Panc1 (cell line): ENCODE results near the gene PRKCQ. TPM values are rescaled to one million over a fixed set of nuclear protein-coding genes. Genes with fewer than 3 reads are reported as not detected.

ENCODE experiments used
- ATAC-seq: fragments of 200-7000 bp; cut with Tn5 transposase; 2 replicates; pipeline ENCODE4 v1.9.1; 2020; ENCODE audit warnings: mild to moderate bottlenecking, moderate library complexity
- BruUV-seq: library from RNA; stranded (reverse); fragments of 400-500 nt; replicated peaks from 2 replicates; lab custom pipeline; 2021; lab: Mats Ljungman, UMichigan
- CTCF ChIA-PET: fragments of 300-600 bp; sonication (Branson Sonifier 250); formaldehyde crosslinking; loops from one replicate; lab custom pipeline; 2022; ENCODE audit warnings: antibody characterized with exemption; lab: Charles Lee
- POLR2A ChIA-PET: fragments of 300-600 bp; sonication (Branson Sonifier 250); formaldehyde crosslinking; loops from one replicate; lab custom pipeline; 2022; ENCODE audit warnings: antibody characterized with exemption; lab: Charles Lee
- DNase-seq: peaks from one replicate; pipeline ENCODE4 v3.0.0-alpha.2; 2010; ENCODE audit warnings: low read depth, low spot score
- H3K27ac ChIP-seq: 2 replicates; pipeline ENCODE4 v1.5.1; 2011; ENCODE audit warnings: mild to moderate bottlenecking, low read length, inconsistent platforms
- H3K27me3 ChIP-seq: fragments of 200-500 bp; sonication (Bioruptor generic); 2 replicates; pipeline ENCODE4 v1.6.0; 2014; ENCODE audit warnings: low read length, inconsistent platforms; ENCODE audit not compliant: control insufficient read depth, insufficient read depth
- H3K36me3 ChIP-seq: fragments of 200-500 bp; sonication (Bioruptor generic); 2 replicates; pipeline ENCODE4 v1.5.1; 2014; ENCODE audit warnings: inconsistent platforms, mild to moderate bottlenecking, low read length, moderate library complexity; ENCODE audit not compliant: control insufficient read depth, insufficient read depth
- H3K4me1 ChIP-seq: 2 replicates; pipeline ENCODE4 v1.5.1; 2011; ENCODE audit warnings: inconsistent platforms, mild to moderate bottlenecking, low read length, moderate library complexity; ENCODE audit not compliant: control insufficient read depth, insufficient read depth
- H3K4me3 ChIP-seq, 2 experiments: 2 replicates each; pipeline ENCODE4 v1.5.1; 2011 to 2012; ENCODE audit warnings: low read depth in 2 of 2, low read length in 2 of 2, mild to moderate bottlenecking in 2 of 2, inconsistent platforms in 1 of 2, moderate library complexity in 1 of 2
- H3K9me3 ChIP-seq: fragments of 200-500 bp; sonication (Bioruptor generic); 2 replicates; pipeline ENCODE4 v1.5.1; 2014; ENCODE audit warnings: low read depth, mild to moderate bottlenecking, inconsistent platforms, low read length, moderate library complexity; ENCODE audit not compliant: control insufficient read depth, insufficient read depth
- POLR2AphosphoS5 ChIP-seq: IDR thresholded peaks from 2 replicates; pipeline ENCODE4 v1.6.1; 2012; ENCODE audit warnings: mild to moderate bottlenecking, low read depth, low read length, moderate library complexity
- SIN3A ChIP-seq: IDR thresholded peaks from 2 replicates; pipeline ENCODE4 v1.6.1; 2012; ENCODE audit warnings: low read depth, mild to moderate bottlenecking, low read length, moderate library complexity, borderline replicate concordance; ENCODE audit not compliant: insufficient read depth
- TCF7L2 ChIP-seq: IDR thresholded peaks from 2 replicates; pipeline ENCODE4 v1.6.1; 2011; ENCODE audit warnings: mild to moderate bottlenecking, low read depth, low read length, inconsistent platforms
- in situ Hi-C: cut with HindIII; loops from 2 replicates; pipeline ENCODE4 v1.10.0; 2016; ENCODE audit warnings: low sequenced_read_pairs, low pct_unique_long_range_greater_than_20kb
- intact Hi-C: fragments of 100-400 bp; cut with micrococcal nuclease; formaldehyde crosslinking; loops from one replicate; pipeline ENCODE4 v1.10.0; 2022; ENCODE audit not compliant: unreplicated experiment
- total RNA-seq: library from RNA; stranded (reverse); gene quantifications from one replicate; pipeline ENCODE4 v1.2.1, GENCODE V29; 2021; ENCODE audit not compliant: unreplicated experiment
- TF ChIP-seq, protein P1 (sequence below), 2 experiments: IDR thresholded peaks; 2 replicates each; pipeline ENCODE4 v1.6.1; 2011 to 2012; ENCODE audit warnings: low read depth in 2 of 2, control low read depth in 1 of 2, low read length in 1 of 2, mild to moderate bottlenecking in 1 of 2, moderate library complexity in 1 of 2; ENCODE audit not compliant: insufficient read depth in 1 of 2
- TF ChIP-seq, protein P2 (sequence below): fragments of 450-650 bp; IDR thresholded peaks from 2 replicates; pipeline ENCODE4 v1.5.1; 2017; ENCODE audit warnings: mild to moderate bottlenecking

PRKCQ gene
- total RNA-seq, 1 experiment from 2014 or later, result 0.23 TPM

DNA sequence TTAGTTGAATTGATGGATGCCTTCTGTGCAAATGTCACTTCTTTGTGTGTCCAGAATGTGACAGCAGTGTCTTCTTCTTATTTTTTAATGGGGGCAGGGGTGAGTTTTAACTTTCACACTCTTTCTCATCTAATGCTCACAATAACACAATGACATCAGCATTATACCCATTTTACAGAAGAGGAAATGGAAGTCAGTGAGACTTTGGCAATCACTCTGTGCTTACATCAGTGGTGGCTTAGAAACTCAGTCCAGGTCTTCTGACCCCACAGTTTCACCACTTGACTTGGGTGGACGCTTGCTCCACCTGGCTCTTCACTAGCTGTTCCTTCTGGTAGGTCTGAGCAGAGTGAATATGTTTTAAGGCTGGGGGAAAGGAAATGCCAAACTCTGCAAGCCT, 124.0 kb downstream of the PRKCQ start:
- no TSS peak for BruUV-seq
- TF ChIP-seq SIN3A (no peak), TCF7L2 (no peak)
- TF ChIP-seq, protein P1, sequence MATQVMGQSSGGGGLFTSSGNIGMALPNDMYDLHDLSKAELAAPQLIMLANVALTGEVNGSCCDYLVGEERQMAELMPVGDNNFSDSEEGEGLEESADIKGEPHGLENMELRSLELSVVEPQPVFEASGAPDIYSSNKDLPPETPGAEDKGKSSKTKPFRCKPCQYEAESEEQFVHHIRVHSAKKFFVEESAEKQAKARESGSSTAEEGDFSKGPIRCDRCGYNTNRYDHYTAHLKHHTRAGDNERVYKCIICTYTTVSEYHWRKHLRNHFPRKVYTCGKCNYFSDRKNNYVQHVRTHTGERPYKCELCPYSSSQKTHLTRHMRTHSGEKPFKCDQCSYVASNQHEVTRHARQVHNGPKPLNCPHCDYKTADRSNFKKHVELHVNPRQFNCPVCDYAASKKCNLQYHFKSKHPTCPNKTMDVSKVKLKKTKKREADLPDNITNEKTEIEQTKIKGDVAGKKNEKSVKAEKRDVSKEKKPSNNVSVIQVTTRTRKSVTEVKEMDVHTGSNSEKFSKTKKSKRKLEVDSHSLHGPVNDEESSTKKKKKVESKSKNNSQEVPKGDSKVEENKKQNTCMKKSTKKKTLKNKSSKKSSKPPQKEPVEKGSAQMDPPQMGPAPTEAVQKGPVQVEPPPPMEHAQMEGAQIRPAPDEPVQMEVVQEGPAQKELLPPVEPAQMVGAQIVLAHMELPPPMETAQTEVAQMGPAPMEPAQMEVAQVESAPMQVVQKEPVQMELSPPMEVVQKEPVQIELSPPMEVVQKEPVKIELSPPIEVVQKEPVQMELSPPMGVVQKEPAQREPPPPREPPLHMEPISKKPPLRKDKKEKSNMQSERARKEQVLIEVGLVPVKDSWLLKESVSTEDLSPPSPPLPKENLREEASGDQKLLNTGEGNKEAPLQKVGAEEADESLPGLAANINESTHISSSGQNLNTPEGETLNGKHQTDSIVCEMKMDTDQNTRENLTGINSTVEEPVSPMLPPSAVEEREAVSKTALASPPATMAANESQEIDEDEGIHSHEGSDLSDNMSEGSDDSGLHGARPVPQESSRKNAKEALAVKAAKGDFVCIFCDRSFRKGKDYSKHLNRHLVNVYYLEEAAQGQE (IDR thresholded peaks at IDR 0.05; ENCODE audit: insufficient read depth in 1 of 2, low read depth in 2 of 2, low read length in 1 of 2), result no peak
- TF ChIP-seq, protein P2, sequence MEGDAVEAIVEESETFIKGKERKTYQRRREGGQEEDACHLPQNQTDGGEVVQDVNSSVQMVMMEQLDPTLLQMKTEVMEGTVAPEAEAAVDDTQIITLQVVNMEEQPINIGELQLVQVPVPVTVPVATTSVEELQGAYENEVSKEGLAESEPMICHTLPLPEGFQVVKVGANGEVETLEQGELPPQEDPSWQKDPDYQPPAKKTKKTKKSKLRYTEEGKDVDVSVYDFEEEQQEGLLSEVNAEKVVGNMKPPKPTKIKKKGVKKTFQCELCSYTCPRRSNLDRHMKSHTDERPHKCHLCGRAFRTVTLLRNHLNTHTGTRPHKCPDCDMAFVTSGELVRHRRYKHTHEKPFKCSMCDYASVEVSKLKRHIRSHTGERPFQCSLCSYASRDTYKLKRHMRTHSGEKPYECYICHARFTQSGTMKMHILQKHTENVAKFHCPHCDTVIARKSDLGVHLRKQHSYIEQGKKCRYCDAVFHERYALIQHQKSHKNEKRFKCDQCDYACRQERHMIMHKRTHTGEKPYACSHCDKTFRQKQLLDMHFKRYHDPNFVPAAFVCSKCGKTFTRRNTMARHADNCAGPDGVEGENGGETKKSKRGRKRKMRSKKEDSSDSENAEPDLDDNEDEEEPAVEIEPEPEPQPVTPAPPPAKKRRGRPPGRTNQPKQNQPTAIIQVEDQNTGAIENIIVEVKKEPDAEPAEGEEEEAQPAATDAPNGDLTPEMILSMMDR, result no peak
- H3K4me1 ChIP-seq, result no peaks in the 10 kb centered on the region
- POLR2A ChIA-PET, result no interaction called here
- H3K36me3 ChIP-seq, result no peaks in the 10 kb centered on the region
- intact Hi-C loops, result no loop called here
- H3K9me3 ChIP-seq, result no peaks in the 10 kb centered on the region
- no peak overlapping the region for H3K4me3 ChIP-seq
- DNase-seq (no peak), ATAC-seq (no peak)
- H3K27me3 ChIP-seq, result no peaks in the 10 kb centered on the region
- no peak overlapping the region for H3K27ac ChIP-seq
- in situ Hi-C loops, result no loop called here
- CTCF ChIA-PET, result no interaction called here

DNA sequence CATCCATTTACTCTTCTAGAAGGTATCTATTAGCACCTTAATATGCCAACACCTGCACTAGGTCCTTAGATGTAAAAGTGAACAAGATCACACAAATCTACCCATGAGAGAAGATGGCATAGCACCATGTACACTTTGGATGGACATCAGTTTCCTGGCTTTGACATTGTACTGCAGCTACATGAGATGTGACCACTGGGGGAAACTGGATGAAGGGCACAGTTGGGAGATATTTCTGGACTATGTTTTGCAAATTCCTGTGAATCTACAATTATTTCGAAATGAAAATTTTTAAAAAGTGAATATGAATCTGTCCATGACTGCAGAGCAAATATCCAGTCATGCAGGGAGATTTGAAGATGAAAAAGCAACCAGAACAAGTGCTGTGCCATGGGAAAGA, 124.5 kb downstream of the PRKCQ start:
- in situ Hi-C loops (no loop called here), intact Hi-C loops (no loop called here)
- ChIA-PET CTCF (no interaction called here), POLR2A (no interaction called here)
- Histone ChIP-seq H3K27me3 (no peaks in the 10 kb centered on the region), H3K4me1 (no peaks in the 10 kb centered on the region), H3K4me3 (no peak overlapping the region), H3K9me3 (no peaks in the 10 kb centered on the region), H3K27ac (no peak overlapping the region), H3K36me3 (no peaks in the 10 kb centered on the region)
- TF ChIP-seq SIN3A, result no peak
- no peak for TF ChIP-seq POLR2AphosphoS5
- TF ChIP-seq, protein P2, result no peak
- no peak for TF ChIP-seq TCF7L2
- TF ChIP-seq, protein P1 (IDR thresholded peaks at IDR 0.05; ENCODE audit: insufficient read depth in 1 of 2, low read depth in 2 of 2, low read length in 1 of 2), result no peak
- no peak for ATAC-seq
- DNase-seq, result no peak
- BruUV-seq, result no TSS peak
